HG03064 (cell line): Measurements from ENCODE around the gene TIMM23.

Experiments used
- ATAC-seq: cut with Tn5 transposase; IDR thresholded peaks from one replicate; pipeline ENCODE4 v1.9.1; 2021; ENCODE audit warnings: low read depth; ENCODE audit not compliant: unreplicated experiment

The TIMM23 gene

DNA sequence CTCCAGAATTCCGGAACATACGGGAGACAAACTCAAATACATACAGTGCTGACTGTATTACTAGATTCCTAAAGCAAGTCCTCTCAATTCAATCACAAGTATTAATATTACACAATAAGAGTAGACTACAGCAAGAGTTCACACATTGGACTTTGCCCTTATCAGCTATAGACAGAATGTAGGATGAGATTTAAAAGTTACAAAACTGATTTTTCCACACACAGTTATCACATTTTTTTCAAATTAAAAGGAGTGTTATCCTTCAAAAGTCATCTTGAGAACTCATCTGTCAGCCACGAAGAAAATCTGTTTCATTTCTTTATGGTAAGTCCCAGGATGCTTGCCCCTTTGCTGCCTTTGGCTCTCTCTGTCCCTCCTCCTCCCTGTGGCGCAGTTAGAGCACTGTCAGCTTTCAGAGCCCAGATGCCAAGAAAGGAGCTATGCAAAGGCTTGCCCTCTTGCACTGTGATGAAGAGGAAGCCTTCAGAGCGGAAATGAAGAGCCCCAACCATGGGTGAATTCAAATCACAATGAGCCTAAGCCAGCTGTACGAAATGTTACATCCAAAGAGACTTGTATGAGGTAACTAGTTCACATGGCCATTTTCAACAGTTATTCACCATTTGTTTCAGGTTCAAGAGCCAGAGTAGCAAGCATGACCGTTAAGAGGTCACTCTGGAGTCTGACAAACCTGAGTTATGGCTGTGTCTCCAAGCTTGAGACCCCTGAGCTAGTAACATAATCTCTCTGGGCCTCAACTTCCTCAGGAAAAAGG is 47.5 kb downstream of the TIMM23 start:
- ATAC-seq: no peak

GRCh38 chr10:46020344-46020657 is 48.0 kb downstream of the TIMM23 start:
- ATAC-seq: no peak

DNA sequence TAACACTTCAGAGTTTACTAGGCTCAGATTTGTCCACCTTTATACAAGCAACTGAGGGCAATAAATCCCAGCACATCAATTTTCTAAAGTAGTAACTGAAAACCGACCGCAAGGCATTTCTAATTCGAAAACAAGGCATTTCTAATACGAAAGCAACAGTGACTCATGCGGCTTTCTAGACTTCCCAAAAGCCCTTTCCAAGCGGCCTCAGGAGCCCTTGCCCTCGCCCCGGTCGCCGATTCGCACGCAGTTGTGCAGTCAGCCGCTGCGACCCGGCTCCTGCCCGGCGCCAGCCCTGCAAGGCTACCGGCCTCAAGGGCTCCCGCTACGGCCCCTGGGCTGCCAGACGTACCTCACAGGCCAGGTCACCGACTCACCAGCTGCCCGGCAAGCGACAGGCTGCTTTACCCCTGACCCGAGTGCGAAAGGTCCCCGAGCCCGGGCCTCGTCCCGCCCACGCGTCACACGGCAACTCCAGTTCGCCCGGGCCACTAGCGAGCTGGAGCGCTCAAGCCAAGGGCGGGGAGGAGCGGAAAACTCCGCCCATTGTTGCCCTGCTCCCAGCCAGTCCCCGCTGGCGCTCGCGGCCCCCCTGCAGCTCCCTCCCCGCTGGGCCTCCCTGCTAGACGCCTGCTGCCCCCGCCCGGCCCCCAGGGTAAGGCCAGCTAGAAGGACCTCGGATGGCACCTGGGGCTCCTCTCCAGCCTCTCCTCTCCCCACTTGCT is 50.9 kb downstream of the TIMM23 start:
- ATAC-seq: peak; percentile 90

GRCh38 chr10:46024948-46025347 is 52.7 kb downstream of the TIMM23 start:
- no peak for ATAC-seq

DNA sequence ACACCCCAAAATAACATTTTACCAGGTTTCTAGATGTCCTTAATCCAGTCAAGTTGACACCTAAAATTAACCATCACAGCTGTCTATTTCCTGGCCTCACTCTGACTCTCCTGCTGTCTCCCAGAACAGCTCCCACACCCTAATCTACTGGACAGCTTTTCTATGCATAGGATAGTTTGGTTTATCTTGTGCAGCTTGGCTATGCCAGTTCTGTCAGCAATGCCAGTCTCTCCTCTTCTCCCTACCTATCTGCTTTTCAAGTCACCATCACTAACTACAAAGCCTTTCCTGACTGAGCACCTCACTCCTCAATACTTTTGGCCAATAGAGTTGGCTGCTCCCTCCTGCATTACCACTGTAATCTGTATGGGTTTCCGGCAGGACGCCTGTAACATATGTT is 53.1 kb downstream of the TIMM23 start:
- ATAC-seq: no peak

- no peak for ATAC-seq
These were observed 53.8 kb downstream of the TIMM23 start for GRCh38 chr10:46026106-46026505.

DNA sequence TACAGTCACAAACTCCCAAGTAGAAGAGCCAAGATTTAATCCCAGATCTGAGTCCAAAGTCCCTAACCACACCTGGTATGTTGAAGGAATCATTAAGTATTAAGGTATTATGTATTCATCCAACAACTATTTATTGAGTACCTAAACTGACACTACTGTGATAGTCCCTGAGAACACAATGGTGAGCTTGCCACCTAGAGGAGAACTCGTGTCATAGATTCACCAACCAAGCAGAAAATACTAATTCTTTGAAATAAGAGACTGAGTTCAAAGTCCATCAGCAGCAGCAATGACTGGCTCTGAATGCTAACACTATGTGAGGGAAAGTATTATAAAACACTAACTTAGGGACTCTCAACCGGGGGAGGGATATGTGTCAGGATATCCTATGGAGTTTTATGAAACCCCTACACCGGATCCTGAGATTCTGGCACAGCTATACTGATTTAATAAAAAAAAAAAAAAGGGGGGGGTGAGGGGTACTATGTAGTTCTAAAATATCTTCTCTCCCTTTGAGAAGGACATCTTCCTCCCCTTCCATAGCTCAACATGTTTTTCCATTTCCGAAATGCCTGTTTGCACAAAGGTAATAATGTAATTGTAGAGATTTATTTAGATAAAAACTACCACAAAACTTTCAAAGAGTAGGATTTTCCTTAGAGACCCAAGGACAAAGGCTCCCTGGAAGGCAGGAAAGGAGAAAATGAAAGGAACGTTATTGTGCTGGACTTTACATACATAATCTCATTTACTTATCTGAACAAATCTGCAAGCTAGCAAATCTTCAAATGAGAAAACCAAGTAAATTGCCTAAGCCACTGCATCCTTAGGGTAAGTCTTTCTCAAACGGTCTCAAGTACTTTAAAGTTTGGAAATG is 56.5 kb downstream of the TIMM23 start:
- ATAC-seq: no peak

- ATAC-seq: no peak
These were observed 57.3 kb downstream of the TIMM23 start for GRCh38 chr10:46029461-46030030.

GRCh38 chr10:46030091-46030937 is 58.0 kb downstream of the TIMM23 start, which contains the start of gene NCOA4:
TSS of gene NCOA4 (minus strand) at chr10:46030623. CDS start at chr10:46016680, 13,943 bp downstream.
- ATAC-seq: peak; percentile 96

DNA sequence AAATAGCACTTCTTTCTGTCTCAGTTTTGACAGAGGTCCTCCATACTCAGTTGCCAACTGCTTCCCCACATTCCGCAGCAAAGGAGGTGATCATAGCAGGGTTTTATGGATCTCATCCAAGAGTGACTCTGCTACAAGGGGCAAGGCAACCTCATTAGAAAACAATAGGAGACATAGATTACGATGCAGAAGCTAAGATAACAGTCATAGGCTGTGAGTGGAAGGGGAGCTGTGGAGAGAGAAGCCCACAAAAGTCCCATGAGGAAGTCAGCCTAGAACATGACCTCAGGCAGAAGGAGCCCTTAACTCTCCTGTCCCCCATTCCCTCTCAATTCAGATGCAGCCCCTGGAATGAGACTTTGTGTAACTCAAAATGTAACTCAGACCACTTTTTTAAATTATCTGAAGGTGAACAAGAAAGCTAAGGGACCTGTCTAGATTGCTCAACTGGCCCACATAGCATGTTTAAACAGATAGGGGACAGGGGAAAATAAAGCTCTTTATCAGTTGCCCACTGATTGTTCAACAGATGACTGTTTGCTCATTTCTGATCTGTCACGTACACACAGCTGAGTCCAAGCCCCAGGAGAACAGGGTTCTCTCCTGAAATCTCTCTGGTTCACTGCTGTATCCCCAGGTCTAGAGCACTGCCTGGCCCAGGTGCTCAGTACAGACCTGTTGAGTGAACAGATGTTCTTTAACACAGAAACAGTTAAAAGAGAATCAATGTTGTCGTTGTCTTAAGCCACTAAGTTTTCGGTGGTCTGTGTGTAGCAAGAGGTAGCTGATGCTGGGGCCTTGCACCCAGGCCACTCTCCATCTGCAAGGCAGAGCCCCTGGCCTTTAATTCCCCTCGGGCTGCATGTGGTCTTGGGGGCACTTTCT is 59.6 kb downstream of the TIMM23 start:
- ATAC-seq: no peak

DNA sequence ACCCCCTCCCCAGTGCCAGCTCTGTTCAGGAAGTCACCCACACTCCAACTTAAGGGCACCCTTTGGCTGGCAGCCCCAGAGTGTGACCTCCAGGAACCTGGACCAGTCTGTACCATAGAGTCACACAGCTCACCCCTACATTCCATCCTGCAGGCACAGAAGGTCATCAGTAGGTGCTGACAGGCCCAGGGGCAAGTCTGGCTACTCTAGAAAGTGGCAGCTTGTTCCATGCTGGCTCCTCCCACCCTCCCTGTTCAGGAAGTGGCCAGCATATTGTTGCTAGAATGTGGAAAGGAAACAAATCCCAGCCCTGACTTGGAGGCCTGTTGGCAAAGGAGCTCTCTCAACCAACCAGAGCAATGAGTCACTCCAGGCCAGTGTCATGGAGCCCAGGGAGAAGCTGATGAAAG is 61.3 kb downstream of the TIMM23 start:
- no peak for ATAC-seq

DNA sequence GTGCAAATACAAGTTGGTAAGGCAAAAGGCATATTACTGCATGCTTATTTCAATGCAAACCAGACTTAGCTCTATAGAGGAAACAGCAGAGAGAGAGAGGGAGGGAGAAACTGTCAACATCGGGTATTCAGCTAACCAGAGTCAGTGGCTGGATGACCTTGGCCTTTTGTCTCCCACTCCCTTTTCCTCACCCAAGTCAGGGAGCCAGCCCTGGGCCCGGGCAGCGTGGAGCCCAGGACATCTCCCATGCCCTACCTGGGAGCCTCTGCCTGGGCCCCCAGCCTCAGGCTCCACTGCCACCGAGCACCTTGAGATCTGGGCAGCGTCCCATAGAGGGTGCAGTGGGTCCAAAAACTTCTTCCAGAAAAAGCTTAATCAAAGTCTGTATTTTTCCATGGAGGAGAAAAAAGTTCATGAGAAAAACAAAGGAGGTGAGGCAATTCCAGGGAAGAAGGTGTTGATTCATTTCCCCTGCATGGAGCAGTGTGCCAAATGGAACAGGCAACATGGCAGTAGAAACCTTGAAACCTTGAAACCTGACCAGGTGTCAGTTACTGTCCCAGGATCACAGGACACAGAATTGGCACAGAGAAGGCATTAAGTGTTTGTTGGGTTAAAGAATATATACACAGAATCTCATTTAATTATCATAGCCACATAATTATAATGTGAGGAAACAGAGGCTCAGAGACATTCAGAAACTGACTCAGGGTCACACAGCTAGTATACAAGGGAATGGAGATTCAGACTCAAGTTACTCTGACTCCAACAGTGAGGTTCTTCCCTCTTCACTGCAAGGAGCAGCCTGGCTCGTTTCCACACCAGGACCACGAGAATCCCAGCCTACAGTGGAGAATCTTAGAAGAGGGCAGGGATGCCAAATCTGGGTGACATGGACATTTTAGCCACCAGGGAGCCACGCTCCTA is 63.9 kb downstream of the TIMM23 start:
- no peak for ATAC-seq

DNA sequence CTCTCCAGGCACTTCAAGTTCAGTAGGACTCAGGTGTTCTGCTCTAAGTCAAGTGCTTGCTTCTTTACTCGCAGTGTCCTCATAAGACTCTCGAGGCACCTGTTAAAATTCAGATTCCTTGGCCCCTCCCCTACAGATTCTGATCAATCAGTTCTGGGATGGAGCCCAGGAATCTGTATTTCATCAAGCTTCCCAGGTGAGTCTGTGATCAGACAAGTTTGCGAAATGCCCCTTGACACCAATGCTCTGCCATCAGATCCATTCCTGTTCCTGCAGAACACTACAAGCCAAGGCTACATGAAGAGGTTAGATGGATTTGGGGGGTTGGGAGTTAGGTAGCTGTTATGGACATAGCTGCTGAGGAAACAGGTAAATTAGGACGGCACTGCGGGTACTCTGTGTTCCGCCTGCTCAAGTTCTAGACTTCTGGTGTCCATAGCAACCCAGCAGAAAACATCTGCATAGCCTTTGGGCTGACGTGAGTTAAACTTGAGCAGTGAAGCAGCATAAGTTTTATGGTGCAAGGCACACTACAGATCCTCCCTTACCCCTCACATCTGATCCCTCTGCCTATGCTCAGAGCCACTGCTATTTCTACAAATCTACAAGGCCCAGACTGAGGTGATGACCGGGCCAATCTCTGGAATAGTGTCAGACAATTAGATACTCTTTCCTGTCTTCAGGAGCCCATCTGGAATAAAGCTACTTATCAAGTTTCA is 65.0 kb downstream of the TIMM23 start:
- no peak for ATAC-seq

DNA sequence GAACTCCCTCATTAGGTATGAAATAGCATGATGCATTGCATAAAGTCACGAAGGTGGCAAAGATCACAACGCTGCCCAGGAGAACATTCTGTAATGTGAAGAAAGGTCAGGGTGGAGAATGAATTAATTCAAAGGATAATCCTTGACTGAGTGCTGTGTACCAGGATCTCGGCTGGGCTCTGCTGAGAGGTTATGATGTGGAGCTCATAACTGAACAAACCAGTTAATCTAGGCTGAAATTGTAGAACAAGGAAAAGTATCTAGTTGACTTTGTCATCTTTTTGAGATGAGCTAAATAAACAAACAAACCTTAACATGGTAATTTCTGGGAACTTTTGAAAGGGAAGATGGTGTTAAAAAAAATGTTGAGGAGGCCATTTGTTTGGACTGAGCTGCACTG is 67.7 kb downstream of the TIMM23 start:
- ATAC-seq: no peak

DNA sequence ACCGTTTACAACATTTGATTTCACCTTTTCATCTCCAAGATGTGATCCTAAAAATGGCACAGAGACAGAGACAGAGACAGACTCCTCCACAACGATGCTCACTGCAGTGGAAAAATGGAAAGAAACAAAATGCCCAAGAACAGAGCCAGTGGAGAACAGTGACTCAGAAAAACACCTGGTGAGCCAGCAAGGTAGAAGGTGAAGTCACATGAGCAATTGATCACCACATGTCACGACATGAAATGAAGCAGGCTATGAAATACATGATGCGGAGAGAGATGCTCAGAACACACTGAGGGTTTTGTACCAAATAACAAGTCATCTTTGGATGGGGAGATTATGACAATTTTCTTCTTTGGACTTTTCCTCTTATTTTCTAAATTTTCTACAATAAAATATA is 70.2 kb downstream of the TIMM23 start:
- ATAC-seq: no peak

GRCh38 chr10:46046261-46046660 is 74.0 kb downstream of the TIMM23 start, which contains the start of gene MSMB:
TSS of gene MSMB (minus strand) at chr10:46046269. CDS start at chr10:46046237, 32 bp downstream.
- ATAC-seq: no peak

GRCh38 chr10:46048152-46048551 is 75.9 kb downstream of the TIMM23 start:
- no peak for ATAC-seq
